Astrocyte (in vitro differentiated cells and primary cell): ENCODE measurements around the gene SND1.

ENCODE experiments used
- CTCF ChIP-seq: IDR thresholded peaks from 2 replicates; pipeline ENCODE4 v1.5.1; 2011; ENCODE audit warnings: low read depth, mild to moderate bottlenecking, inconsistent platforms, low read length, moderate library complexity; ENCODE audit not compliant: insufficient read depth
- EZH2 ChIP-seq: IDR thresholded peaks from 2 replicates; pipeline ENCODE4 v1.6.1; 2012; ENCODE audit warnings: mild to moderate bottlenecking, low read length, inconsistent platforms; ENCODE audit not compliant: insufficient read depth

GRCh38 chr7:127619681-127620405 lies 32.2 kb upstream of the SND1 start:
- TF ChIP-seq CTCF (no peak), EZH2 (no peak)
